Neural crest cell (in vitro differentiated cells): ENCODE data around the gene TGIF1. TPM values are rescaled to one million over a fixed set of nuclear protein-coding genes. Genes with fewer than 3 reads are reported as not detected.

ENCODE experiments used
- DNase-seq: peaks from one replicate; pipeline ENCODE4 v3.0.0; 2021; ENCODE audit warnings: low read depth, mixed read lengths, low spot score
- H3K27ac Mint-ChIP-seq: one replicate; pipeline ENCODE4 v1.8.0; 2021; ENCODE audit warnings: mild to moderate bottlenecking, mixed read lengths; ENCODE audit not compliant: unreplicated experiment
- H3K27me3 Mint-ChIP-seq: 2 replicates; pipeline ENCODE4 v1.8.0; 2021; ENCODE audit warnings: low read depth, mild to moderate bottlenecking, mixed read lengths
- H3K36me3 Mint-ChIP-seq: 2 replicates; pipeline ENCODE4 v1.8.0; 2021; ENCODE audit warnings: low read depth, mild to moderate bottlenecking, mixed read lengths
- H3K4me1 Mint-ChIP-seq: 2 replicates; pipeline ENCODE4 v1.8.0; 2021; ENCODE audit warnings: mixed read lengths
- H3K4me3 Mint-ChIP-seq: one replicate; pipeline ENCODE4 v1.8.0; 2021; ENCODE audit warnings: mild to moderate bottlenecking, mixed read lengths
- H3K9me3 Mint-ChIP-seq: 2 replicates; pipeline ENCODE4 v1.8.0; 2021; ENCODE audit warnings: mixed read lengths
- CTCF ChIP-seq: fragments of 200-600 bp; sonication (generic); conservative IDR thresholded peaks from 2 replicates; pipeline ENCODE4 v1.5.0; 2021; ENCODE audit warnings: antibody characterized with exemption, mild to moderate bottlenecking
- total RNA-seq: library from RNA; stranded (reverse); gene quantifications from 2 replicates; pipeline ENCODE4 v1.2.1, GENCODE V29; 2021

TGIF1 gene
- total RNA-seq, 1 donor from 2014 or later = 49.1 TPM

- Mint-ChIP-seq H3K36me3 (no peaks in the 10 kb centered on the region), H3K4me1 (peaks cover 36% of the 10 kb centered on the region), H3K9me3 (no peaks in the 10 kb centered on the region), H3K27me3 (peaks cover 2% of the 10 kb centered on the region), H3K4me3 (peak overlapping the region; percentile 99), H3K27ac (peak overlapping the region; percentile 100)
- DNase-seq = peak; percentile 43
- no peak for TF ChIP-seq CTCF
These were observed 2.7 kb upstream of the TGIF1 start for GRCh38 chr18:3447068-3447894.

GRCh38 chr18:3447895-3448837, 1.8 kb upstream of the TGIF1 start:
- peaks cover 2% of the 10 kb centered on the region for H3K27me3 Mint-ChIP-seq
- TF ChIP-seq CTCF = peak; percentile 23
- H3K9me3 Mint-ChIP-seq = no peaks in the 10 kb centered on the region
- DNase-seq = peak; percentile 84
- no peaks in the 10 kb centered on the region for H3K36me3 Mint-ChIP-seq
- peak overlapping the region; percentile 100 for H3K27ac Mint-ChIP-seq
- H3K4me1 Mint-ChIP-seq = peaks cover 44% of the 10 kb centered on the region
- H3K4me3 Mint-ChIP-seq = peak overlapping the region; percentile 99

- Mint-ChIP-seq H3K27ac (peak overlapping the region; percentile 100), H3K4me3 (peak overlapping the region; percentile 99), H3K36me3 (no peaks in the 10 kb centered on the region), H3K9me3 (no peaks in the 10 kb centered on the region), H3K27me3 (peaks cover 2% of the 10 kb centered on the region), H3K4me1 (peaks cover 51% of the 10 kb centered on the region)
- no peak for DNase-seq
- no peak for TF ChIP-seq CTCF
These were observed 997 bp upstream of the TGIF1 start for GRCh38 chr18:3448838-3449511.

- peaks cover 2% of the 10 kb centered on the region for H3K27me3 Mint-ChIP-seq
- H3K36me3 Mint-ChIP-seq = no peaks in the 10 kb centered on the region
- peak; percentile 63 for DNase-seq
- H3K4me1 Mint-ChIP-seq = peaks cover 57% of the 10 kb centered on the region
- TF ChIP-seq CTCF = peak; percentile 8
- no peaks in the 10 kb centered on the region for H3K9me3 Mint-ChIP-seq
- H3K4me3 Mint-ChIP-seq = peak overlapping the region; percentile 99
- H3K27ac Mint-ChIP-seq = peak overlapping the region; percentile 100
These were observed 410 bp upstream of the TGIF1 start for GRCh38 chr18:3449512-3450011.

- no peaks in the 10 kb centered on the region for H3K36me3 Mint-ChIP-seq
- H3K4me3 Mint-ChIP-seq = peak overlapping the region; percentile 99
- no peak for DNase-seq
- peaks cover 61% of the 10 kb centered on the region for H3K4me1 Mint-ChIP-seq
- peak overlapping the region; percentile 98 for H3K27ac Mint-ChIP-seq
- H3K9me3 Mint-ChIP-seq = no peaks in the 10 kb centered on the region
- TF ChIP-seq CTCF = no peak
- H3K27me3 Mint-ChIP-seq = peaks cover 2% of the 10 kb centered on the region
These were observed 819 bp downstream of the TGIF1 start for GRCh38 chr18:3450799-3451182.
